GM12873 (cell line): ENCODE results near the gene CEP44.

ENCODE experiments used
- CTCF ChIP-seq: IDR thresholded peaks from 2 replicates; pipeline ENCODE4 v1.5.1; 2012; ENCODE audit warnings: low read depth, mild to moderate bottlenecking, moderate library complexity, low read length, control low read depth; ENCODE audit not compliant: insufficient read depth; ENCODE audit errors: missing control alignments

CEP44 gene

DNA sequence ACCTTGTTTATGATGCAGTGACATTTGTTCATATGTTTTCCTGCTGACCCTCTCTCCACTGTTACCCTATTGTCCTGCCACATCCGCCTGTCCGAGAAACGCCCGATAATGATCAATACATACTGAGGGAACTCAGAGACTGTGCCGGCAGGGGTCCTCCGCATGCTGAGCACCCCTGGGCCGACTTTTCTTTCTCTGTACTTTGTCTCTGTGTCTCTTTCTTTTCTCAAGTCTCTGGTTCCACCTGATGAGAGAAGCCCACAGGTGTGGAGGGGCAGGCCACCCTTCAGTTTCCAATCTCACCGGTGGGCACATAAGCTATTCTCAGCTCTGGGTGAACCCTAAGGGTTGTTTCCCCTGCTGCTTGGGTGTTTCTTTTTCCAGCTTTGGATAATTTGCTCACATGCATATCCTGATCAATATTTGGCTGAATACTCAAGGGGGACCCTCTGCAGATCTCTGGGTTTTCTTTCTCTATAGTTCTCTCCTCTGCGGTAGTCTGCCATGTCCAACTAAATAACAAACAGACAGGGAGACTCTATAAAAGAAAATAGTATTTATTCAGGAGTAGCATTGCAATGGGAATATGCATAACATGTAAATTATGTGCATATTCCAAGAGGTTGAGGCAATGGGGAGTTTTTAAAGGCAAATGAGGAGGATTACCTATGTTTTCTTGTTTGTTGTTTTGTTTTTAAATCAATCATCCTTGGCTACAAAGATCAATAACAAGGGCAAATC, 97.2 kb downstream of the CEP44 start:
- no peak for TF ChIP-seq CTCF

GRCh38 chr4:174381440-174381800, 97.7 kb downstream of the CEP44 start:
- no peak for TF ChIP-seq CTCF
